HUES48 (cell line): Measurements from ENCODE around the gene SART3.
"Not testable (repeated sequence)": the region's sequence is repeated elsewhere in the genome, so short reads cannot be mapped to it uniquely, and the experiment has no call there.

ENCODE experiments used
- H3K27ac ChIP-seq: one replicate; pipeline ENCODE4 v1.7.0; 2013; ENCODE audit warnings: low read depth, low read length, inconsistent platforms
- H3K27me3 ChIP-seq: 2 replicates; pipeline ENCODE4 v1.6.1; 2013; ENCODE audit warnings: mild to moderate bottlenecking, low read length; ENCODE audit not compliant: control insufficient read depth, insufficient read depth
- H3K36me3 ChIP-seq: 2 replicates; pipeline ENCODE4 v1.6.1; 2013; ENCODE audit warnings: low read length; ENCODE audit not compliant: control insufficient read depth, insufficient read depth
- H3K4me1 ChIP-seq: 2 replicates; pipeline ENCODE4 v1.6.1; 2013; ENCODE audit warnings: mild to moderate bottlenecking, low read length; ENCODE audit not compliant: control insufficient read depth, insufficient read depth
- H3K4me3 ChIP-seq: 2 replicates; pipeline ENCODE4 v1.5.1; 2013; ENCODE audit warnings: mild to moderate bottlenecking, low read depth, low read length
- H3K9ac ChIP-seq: 2 replicates; pipeline ENCODE4 v1.6.1; 2013; ENCODE audit warnings: mild to moderate bottlenecking, low read depth, low read length, moderate library complexity
- H3K9me3 ChIP-seq: 2 replicates; pipeline ENCODE4 v1.6.1; 2013; ENCODE audit warnings: low read length; ENCODE audit not compliant: control insufficient read depth, insufficient read depth

The SART3 gene

GRCh38 chr12:108498136-108498535, 62.8 kb downstream of the SART3 start:
- no peak overlapping the region for H3K9ac ChIP-seq
- H3K27ac ChIP-seq = no peak overlapping the region
- H3K27me3 ChIP-seq = no peaks in the 10 kb centered on the region
- no peaks in the 10 kb centered on the region for H3K36me3 ChIP-seq
- H3K4me1 ChIP-seq = no peaks in the 10 kb centered on the region
- H3K9me3 ChIP-seq = peaks cover 4% of the 10 kb centered on the region; the same call in 1 of the 2 replicates
- no peak overlapping the region for H3K4me3 ChIP-seq

- no peak overlapping the region for H3K9ac ChIP-seq
- H3K27ac ChIP-seq = no peak overlapping the region
- no peaks in the 10 kb centered on the region for H3K9me3 ChIP-seq
- no peaks in the 10 kb centered on the region for H3K4me1 ChIP-seq
- H3K4me3 ChIP-seq = no peak overlapping the region
- H3K27me3 ChIP-seq = no peaks in the 10 kb centered on the region
- no peaks in the 10 kb centered on the region for H3K36me3 ChIP-seq
Measured at GRCh38 chr12:108495823-108496579, 65.0 kb downstream of the SART3 start.

- Histone ChIP-seq H3K4me1 (no peaks in the 10 kb centered on the region), H3K4me3 (no peak overlapping the region), H3K27me3 (no peaks in the 10 kb centered on the region), H3K9ac (no peak overlapping the region), H3K27ac (no peak overlapping the region), H3K9me3 (no peaks in the 10 kb centered on the region), H3K36me3 (no peaks in the 10 kb centered on the region)
Measured at GRCh38 chr12:108495054-108495453, 65.9 kb downstream of the SART3 start.

- Histone ChIP-seq H3K27me3 (no peaks in the 10 kb centered on the region), H3K4me3 (no peak overlapping the region), H3K4me1 (no peaks in the 10 kb centered on the region), H3K9ac (no peak overlapping the region), H3K36me3 (no peaks in the 10 kb centered on the region), H3K9me3 (0 out of 2 replicates have a peak, but pooled peaks cover 5% of the 10 kb centered on the region), H3K27ac (no peak overlapping the region)
Measured at GRCh38 chr12:108491256-108491655, 69.7 kb downstream of the SART3 start.

- H3K36me3 ChIP-seq, H3K9ac ChIP-seq, H3K4me1 ChIP-seq, H3K4me3 ChIP-seq, H3K27ac ChIP-seq, H3K27me3 ChIP-seq, H3K9me3 ChIP-seq: not testable (repeated sequence)
Measured at GRCh38 chr12:108487029-108487428, 73.9 kb downstream of the SART3 start.

GRCh38 chr12:108485371-108485770, 75.6 kb downstream of the SART3 start:
- H3K36me3 ChIP-seq, H3K4me1 ChIP-seq, H3K27ac ChIP-seq, H3K27me3 ChIP-seq, H3K9ac ChIP-seq, H3K9me3 ChIP-seq, H3K4me3 ChIP-seq: not testable (repeated sequence)

GRCh38 chr12:108484845-108485244, 76.1 kb downstream of the SART3 start:
- Histone ChIP-seq H3K4me1 (peaks cover 9% of the 10 kb centered on the region), H3K9me3 (0 out of 2 replicates have a peak, but pooled peaks cover 5% of the 10 kb centered on the region), H3K27me3 (no peaks in the 10 kb centered on the region), H3K9ac (no peak overlapping the region), H3K4me3 (no peak overlapping the region), H3K36me3 (no peaks in the 10 kb centered on the region), H3K27ac (no peak overlapping the region)

- no peaks in the 10 kb centered on the region for H3K36me3 ChIP-seq
Measured at GRCh38 chr12:108484431-108484830, 76.5 kb downstream of the SART3 start.

GRCh38 chr12:108483213-108484059, 77.5 kb downstream of the SART3 start:
- H3K4me3 ChIP-seq = no peak overlapping the region
- H3K9ac ChIP-seq = no peak overlapping the region
- no peak overlapping the region for H3K27ac ChIP-seq
- no peaks in the 10 kb centered on the region for H3K36me3 ChIP-seq
- 0 out of 2 replicates have a peak, but pooled peaks cover 5% of the 10 kb centered on the region for H3K9me3 ChIP-seq
- H3K4me1 ChIP-seq = peaks cover 9% of the 10 kb centered on the region
- no peaks in the 10 kb centered on the region for H3K27me3 ChIP-seq

More at GRCh38 chr12:108484431-108484830, 76.5 kb downstream of the SART3 start:
- H3K4me3 ChIP-seq = no peak overlapping the region
- no peaks in the 10 kb centered on the region for H3K27me3 ChIP-seq
- peaks cover 9% of the 10 kb centered on the region for H3K4me1 ChIP-seq
- H3K9ac ChIP-seq = no peak overlapping the region
- no peak overlapping the region for H3K27ac ChIP-seq
- 0 out of 2 replicates have a peak, but pooled peaks cover 5% of the 10 kb centered on the region for H3K9me3 ChIP-seq

- Histone ChIP-seq H3K9ac (no peak overlapping the region), H3K4me1 (peaks cover 9% of the 10 kb centered on the region), H3K27ac (no peak overlapping the region), H3K27me3 (no peaks in the 10 kb centered on the region), H3K36me3 (no peaks in the 10 kb centered on the region), H3K4me3 (no peak overlapping the region), H3K9me3 (0 out of 2 replicates have a peak, but pooled peaks cover 5% of the 10 kb centered on the region)
Measured at GRCh38 chr12:108482717-108483212, 78.2 kb downstream of the SART3 start.
